A549 (cell line): ENCODE results near the gene FNIP2.

Experiments
- CEBPB ChIP-seq, 2 experiments: fragments of >200 bp in 1 of 2; sonication (Bioruptor Twin) in 1 of 2; formaldehyde crosslinking in 1 of 2; IDR thresholded peaks; 2 replicates each; pipeline ENCODE4 v1.6.1; 2012 to 2016
- E2F6 ChIP-seq: IDR thresholded peaks from 2 replicates; pipeline ENCODE4 v1.6.1; 2012; ENCODE audit warnings: low read depth, borderline replicate concordance
- EP300 ChIP-seq, 2 experiments: fragments of >200 bp; sonication (Bioruptor Twin); formaldehyde crosslinking; IDR thresholded peaks; 2 replicates in 1 of 2; 3 replicates in 1 of 2; pipeline ENCODE4 v1.6.1; 2016 to 2017
- JUN ChIP-seq, 2 experiments: fragments of >200 bp; sonication (Bioruptor Twin); formaldehyde crosslinking; IDR thresholded peaks; 2 replicates in 1 of 2; 3 replicates in 1 of 2; pipeline ENCODE4 v1.6.1; 2016 to 2017
- MAZ ChIP-seq: fragments of 150-350 bp; IDR thresholded peaks from 2 replicates; pipeline ENCODE4 v1.6.1; 2014; ENCODE audit warnings: antibody characterized with exemption, low read depth, low read length, borderline replicate concordance
- POLR2A ChIP-seq: IDR thresholded peaks from 2 replicates; pipeline ENCODE4 v1.6.1; 2012; ENCODE audit warnings: mild to moderate bottlenecking, low read length
- SMC3 ChIP-seq: fragments of >200 bp; sonication (Bioruptor Twin); formaldehyde crosslinking; IDR thresholded peaks from 3 replicates; pipeline ENCODE4 v1.6.1; 2018; ENCODE audit warnings: inconsistent platforms
- TF ChIP-seq, protein P1 (sequence below): fragments of >200 bp; sonication (Bioruptor Twin); formaldehyde crosslinking; IDR thresholded peaks from 3 replicates; pipeline ENCODE4 v1.5.1; 2016

- TF ChIP-seq, protein P1, sequence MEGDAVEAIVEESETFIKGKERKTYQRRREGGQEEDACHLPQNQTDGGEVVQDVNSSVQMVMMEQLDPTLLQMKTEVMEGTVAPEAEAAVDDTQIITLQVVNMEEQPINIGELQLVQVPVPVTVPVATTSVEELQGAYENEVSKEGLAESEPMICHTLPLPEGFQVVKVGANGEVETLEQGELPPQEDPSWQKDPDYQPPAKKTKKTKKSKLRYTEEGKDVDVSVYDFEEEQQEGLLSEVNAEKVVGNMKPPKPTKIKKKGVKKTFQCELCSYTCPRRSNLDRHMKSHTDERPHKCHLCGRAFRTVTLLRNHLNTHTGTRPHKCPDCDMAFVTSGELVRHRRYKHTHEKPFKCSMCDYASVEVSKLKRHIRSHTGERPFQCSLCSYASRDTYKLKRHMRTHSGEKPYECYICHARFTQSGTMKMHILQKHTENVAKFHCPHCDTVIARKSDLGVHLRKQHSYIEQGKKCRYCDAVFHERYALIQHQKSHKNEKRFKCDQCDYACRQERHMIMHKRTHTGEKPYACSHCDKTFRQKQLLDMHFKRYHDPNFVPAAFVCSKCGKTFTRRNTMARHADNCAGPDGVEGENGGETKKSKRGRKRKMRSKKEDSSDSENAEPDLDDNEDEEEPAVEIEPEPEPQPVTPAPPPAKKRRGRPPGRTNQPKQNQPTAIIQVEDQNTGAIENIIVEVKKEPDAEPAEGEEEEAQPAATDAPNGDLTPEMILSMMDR, result no peak
- no peak for TF ChIP-seq POLR2A
- no peak for TF ChIP-seq E2F6
- no peak for TF ChIP-seq JUN (IDR thresholded peaks at IDR 0.05)
- no peak for TF ChIP-seq SMC3
- no peak for TF ChIP-seq MAZ
- TF ChIP-seq CEBPB (IDR thresholded peaks at IDR 0.05), result no peak
- TF ChIP-seq EP300 (IDR thresholded peaks at IDR 0.05), result no peak
These were observed 101.4 kb downstream of the FNIP2 start for GRCh38 chr4:158870282-158870625.
